Fibroblast of lung (primary cell): ENCODE results near the gene SLC16A2.
"Not testable (repeated sequence)": the region's sequence is repeated elsewhere in the genome, so short reads cannot be mapped to it uniquely, and the experiment has no call there.

ENCODE experiments used
- CTCF ChIP-seq, 2 donors: IDR thresholded peaks in 1 of 2; conservative IDR thresholded peaks in 1 of 2; 1 replicate in 1 of 2; 2 replicates in 1 of 2; pipeline ENCODE4 v1.5.1; 2011 to 2012; ENCODE audit warnings: low read length in 2 of 2, control low read depth in 1 of 2, inconsistent platforms in 1 of 2, low read depth in 1 of 2, mild to moderate bottlenecking in 1 of 2
- EZH2 ChIP-seq: IDR thresholded peaks from 2 replicates; pipeline ENCODE4 v1.5.1; 2012; ENCODE audit warnings: low read length, control low read depth, mild to moderate bottlenecking; ENCODE audit errors: missing control alignments

GRCh38 chrX:74516013-74516412 is 94.7 kb downstream of the SLC16A2 start:
- not testable (repeated sequence) for TF ChIP-seq CTCF (conservative IDR thresholded peaks at IDR 0.05 in 1 of 2, IDR thresholded peaks at IDR 0.05 in 1 of 2; ENCODE audit: low read depth in 1 of 2, low read length in 2 of 2); EZH2
